NK-92 (cell line): Measurements from ENCODE around the gene C16orf87.
"Not testable (repeated sequence)": the region's sequence is repeated elsewhere in the genome, so short reads cannot be mapped to it uniquely, and the experiment has no call there.

Experiments used
- DNase-seq: peaks from one replicate; lab custom pipeline; 2025; ENCODE audit not compliant: unreplicated experiment; lab: John Stamatoyannopoulos, UW

Gene C16orf87

GRCh38 chr16:46830902-46831647, at the start of gene C16orf87:
Gene C16orf87, minus strand, starts transcription at chr16:46831180. Its CDS starts 31 bp downstream, at chr16:46831149.
- peak; percentile 48 for DNase-seq

- DNase-seq, result no peak
These were observed 44.3 kb upstream of the C16orf87 start for GRCh38 chr16:46875243-46875642.

DNA sequence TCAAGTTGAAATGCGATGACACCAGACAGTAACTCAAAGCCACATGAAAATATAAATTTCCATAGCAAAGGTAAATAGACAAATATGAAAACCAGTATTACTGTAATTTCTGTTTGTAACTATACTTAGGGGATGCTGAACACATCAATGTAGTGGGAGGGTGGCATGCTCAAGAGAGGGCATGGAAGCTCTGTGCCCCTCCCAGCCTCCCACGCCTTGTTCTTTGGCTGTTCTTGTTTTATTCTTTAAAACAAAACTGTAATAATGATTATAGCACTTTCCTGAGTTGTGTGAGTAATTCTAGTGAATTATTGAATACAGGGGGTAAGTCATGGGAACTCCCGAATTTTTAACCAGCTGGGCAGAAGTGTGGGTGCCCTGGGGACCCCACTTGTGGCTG, 42.2 kb upstream of the C16orf87 start:
- no peak for DNase-seq

DNA sequence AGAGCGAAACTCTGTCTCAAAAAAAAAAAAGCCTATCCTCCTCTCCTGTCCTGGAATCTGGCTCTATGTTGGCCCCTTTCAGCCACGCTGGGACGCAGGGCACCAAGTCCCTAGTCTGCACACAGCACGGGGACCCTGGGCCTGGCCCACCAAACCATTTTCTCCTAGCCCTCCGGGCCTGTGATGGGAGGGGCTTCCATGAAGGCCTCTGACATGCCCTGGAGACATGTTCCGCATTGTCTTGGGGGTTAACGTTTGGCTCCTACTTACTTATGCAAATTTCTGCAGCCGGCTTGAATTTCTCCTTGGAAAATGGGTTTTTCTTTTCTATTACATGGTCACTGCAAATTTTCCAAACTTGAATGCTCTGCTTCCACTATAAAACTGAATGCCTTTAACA, 40.6 kb upstream of the C16orf87 start:
- no peak for DNase-seq

GRCh38 chr16:46868891-46869290, 37.9 kb upstream of the C16orf87 start:
- DNase-seq, result not testable (repeated sequence)

GRCh38 chr16:46867486-46867885, 36.5 kb upstream of the C16orf87 start:
- DNase-seq, result not testable (repeated sequence)

GRCh38 chr16:46866286-46866685, 35.3 kb upstream of the C16orf87 start:
- no peak for DNase-seq

- DNase-seq, result no peak
These were observed 31.8 kb upstream of the C16orf87 start for GRCh38 chr16:46862555-46863447.

DNA sequence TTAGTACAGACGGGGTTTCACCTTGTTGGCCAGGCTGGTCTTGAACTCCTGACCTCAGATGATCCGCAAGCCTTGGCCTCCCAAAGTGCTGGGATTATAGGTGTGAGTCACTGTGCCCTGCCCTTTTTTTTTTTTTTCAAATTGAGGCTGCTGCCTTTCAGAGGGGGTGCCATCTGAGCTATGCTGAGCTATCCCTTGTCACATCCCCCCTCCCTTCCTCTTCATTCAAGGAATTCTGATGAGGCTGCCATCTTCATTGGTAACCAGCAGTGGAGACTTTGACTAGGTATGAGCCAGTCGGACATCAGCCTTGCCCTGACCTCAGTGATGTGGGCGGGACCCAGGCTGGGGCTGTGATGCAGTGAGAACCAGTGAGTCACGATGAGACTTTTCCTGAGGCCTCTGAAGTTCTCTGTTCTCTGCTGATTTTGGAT, 28.8 kb upstream of the C16orf87 start:
- no peak for DNase-seq

DNA sequence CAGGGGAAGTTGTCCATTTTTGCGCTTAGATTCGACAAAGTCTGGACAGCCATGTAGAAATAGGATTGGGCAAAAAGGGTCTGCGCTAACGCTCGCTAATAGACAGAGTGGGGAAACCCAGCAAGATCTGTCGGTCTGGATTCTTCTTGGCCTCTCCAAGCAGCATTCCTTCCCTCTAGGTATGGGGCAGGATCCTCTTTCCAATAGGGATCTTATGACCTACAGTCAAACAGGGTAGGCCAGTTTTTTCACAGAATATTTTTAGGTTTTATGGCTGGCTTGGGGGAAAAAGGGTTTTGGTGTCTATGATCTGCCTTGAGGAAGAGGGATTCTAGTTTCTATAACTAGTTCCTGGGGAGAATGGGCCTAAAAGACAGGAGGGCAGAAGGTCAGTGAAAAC, 27.2 kb upstream of the C16orf87 start:
- DNase-seq, result no peak

DNA sequence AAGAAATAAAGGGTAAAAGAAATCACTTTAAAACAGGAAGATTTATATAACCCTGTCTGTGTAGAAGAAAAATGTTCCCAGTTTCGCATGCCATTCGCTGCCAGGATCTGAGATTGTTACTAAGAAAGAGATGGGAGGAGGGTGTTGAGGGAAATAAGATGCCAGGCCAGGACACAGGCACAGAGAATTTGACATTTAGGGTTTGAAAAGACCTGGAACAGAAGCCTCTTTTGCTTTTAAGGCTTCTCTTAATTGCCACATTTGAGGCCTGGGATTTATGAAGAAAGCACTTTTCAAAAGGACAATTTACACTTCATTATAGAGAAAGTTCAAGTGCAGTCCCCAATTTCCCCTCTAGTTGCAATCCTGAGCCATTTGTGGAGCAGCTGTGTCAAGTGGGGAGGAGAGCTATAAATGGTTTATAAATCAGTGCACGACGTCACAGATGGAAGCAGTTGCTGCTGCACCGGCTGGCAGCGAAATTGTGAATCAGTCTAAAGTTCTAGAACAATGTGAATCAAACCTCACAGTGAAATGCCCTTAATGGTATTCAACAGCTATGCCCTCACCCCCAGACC, 26.5 kb upstream of the C16orf87 start:
- DNase-seq, result no peak

- DNase-seq, result no peak
These were observed 24.4 kb upstream of the C16orf87 start for GRCh38 chr16:46855389-46855788.

DNA sequence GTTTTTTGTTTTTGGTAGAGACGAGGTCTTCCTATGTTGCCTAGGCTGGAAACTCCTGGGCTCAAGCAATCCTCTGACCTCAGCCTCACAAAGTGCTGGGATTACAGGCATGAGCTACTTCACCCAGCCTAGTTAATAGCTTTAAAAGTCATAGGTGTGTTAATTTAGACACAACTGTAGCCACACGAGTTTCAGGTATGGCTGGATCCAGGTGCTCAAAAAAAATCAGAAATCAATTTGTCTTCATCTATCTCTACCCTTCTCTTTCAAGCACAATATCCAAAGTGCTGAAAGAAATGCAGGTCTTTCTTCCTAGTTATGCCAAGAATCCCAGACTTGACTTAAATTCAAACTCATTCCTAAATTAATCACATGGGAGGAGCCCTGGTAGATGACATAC, 23.9 kb upstream of the C16orf87 start:
- no peak for DNase-seq

- no peak for DNase-seq
These were observed 22.9 kb upstream of the C16orf87 start for GRCh38 chr16:46853713-46854443.

DNA sequence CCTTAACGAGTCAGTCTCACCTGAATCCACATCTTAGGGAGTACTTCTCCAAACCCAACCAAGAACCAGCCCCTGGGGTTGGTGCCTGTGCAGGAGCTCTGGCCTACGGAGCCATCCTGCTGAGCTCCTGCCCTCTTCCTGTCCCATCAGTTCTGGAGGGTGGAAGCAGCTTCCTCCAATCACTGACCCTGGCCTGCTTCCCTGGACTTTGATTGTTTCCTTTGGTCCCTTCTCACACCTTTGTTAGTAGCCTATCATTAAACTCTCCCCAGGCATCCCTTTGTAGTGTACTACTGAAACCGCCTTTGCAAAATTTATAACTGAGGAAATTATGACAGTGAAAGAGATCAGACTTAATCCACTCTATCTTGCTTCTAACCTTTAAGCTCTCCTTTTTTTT, 21.1 kb upstream of the C16orf87 start:
- no peak for DNase-seq

- DNase-seq, result no peak
These were observed 19.9 kb upstream of the C16orf87 start for GRCh38 chr16:46850619-46851555.

DNA sequence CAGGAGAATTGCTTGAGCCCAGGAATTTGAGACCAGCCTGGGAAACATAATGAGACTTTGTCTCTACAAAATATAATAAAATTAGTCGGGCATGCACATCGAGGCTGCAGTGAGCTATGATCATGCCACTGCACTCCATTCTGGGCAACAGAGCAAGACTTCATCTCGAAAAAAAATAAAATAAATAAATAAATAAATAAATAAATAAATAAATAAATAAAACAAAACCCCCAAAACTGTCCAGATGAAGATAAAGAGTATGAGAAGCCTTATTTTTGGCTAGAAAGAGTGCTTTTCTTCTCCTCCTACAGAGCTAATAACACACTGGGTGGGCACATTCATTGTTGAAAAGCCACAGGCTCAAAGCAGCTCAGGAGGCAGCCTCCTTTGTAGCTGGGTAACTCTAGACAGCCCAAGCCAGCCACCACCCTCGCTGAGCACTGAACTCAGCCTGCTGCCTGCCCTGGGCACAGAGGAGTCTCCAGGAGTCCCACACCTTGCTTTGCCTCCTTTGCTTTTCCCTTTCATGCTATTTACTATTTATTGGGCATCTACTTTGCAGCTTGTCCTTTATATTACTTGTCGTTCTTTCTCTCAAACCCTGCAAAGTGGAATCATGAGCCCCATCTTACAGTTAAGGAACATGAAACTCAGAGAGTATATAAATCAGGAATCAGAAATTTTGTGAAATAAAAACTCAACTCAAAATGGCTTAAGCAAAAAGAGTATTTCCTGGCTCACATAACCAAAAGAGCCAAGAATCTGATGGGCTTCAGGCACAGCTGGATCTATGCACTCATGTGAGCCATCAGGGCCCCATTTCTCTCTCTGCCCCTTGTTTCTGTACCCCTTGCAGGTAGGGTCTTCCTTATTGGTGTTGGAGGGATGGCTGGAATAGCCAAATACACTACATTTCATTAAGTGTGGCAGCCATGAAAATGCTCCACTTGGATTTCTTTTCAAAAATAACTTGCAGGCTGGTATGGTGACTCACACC, 18.1 kb upstream of the C16orf87 start:
- no peak for DNase-seq

- no peak for DNase-seq
These were observed 15.0 kb upstream of the C16orf87 start for GRCh38 chr16:46845952-46846351.

DNA sequence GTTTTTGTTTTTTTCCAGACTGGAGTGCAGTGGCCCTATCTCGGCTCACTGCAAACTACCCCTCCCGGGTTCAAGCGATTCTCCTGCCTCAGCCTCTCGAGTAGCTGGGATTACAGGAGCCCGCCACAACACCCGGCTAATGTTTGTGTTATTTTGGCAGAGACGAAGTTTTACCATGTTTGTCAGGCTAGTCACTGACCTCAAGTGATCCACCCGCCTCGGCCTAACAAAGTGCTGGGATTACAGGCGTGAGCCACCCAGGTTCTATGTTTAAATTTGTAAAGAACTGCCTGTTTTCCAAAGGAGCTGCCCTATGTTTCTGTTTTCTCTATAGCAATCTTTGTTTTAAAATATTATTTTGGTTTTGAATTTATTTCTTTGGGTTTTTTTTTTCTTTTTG, 13.8 kb upstream of the C16orf87 start:
- DNase-seq, result no peak
